Daoy (cell line): ENCODE data around the gene OR4Q3. TPM values are rescaled to one million over a fixed set of nuclear protein-coding genes. Genes with fewer than 3 reads are reported as not detected.
"Not testable (repeated sequence)": the region's sequence is repeated elsewhere in the genome, so short reads cannot be mapped to it uniquely, and the experiment has no call there.

Source experiments
- DNase-seq: peaks from one replicate; pipeline ENCODE4 v3.0.0-alpha.2; 2015; ENCODE audit warnings: low read depth
- total RNA-seq: library from RNA; depleted of rRNA; stranded (reverse); fragments of >200 nt; shearing (Covaris generic); gene quantifications from 2 replicates; pipeline ENCODE4 v1.2.3, GENCODE V29; 2014; rRNA removed

The OR4Q3 gene
- total RNA-seq, result not detected in 2 replicates

DNA sequence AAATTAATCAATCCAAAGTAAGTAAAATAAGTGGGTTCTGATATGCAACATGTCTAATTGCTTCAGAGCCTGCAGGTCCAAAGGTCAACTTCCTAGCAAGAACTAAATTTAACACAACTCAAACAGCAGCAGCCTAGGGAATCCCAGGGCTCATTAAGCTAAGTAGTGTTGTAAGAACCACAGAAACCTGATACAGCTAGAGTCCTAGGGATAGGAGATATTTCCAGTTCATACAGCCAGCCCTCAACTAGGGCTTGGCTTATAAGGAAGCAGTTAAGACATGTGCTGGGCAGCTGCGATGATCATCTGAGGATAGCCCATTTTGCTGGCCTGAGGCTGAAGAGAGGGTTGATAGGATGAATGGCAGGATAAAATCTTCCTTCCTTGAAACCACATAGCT, at the start of gene OR4Q3:
Gene OR4Q3, plus strand, starts transcription at position 316 of the 400 bp plus-strand sequence.
- peak; percentile 37 for DNase-seq

DNA sequence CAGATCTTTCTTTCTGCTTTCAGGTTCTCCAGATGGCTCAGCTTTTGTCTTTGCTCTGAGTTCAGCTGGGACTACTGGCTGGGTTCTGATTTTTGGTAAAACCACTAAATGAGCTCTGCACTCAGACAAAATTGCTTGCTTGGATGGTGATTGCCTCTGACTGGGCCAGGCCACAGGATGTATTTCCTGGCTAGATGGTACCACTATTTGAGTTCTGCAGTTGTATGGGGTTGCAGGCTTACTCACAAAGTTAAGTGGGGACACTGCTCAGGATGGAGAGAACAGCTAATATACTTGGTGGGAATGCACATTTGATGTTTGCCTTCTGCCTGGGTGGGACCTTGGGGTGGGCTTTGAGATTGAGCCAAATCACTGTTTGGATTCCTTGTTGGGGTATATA, 14.0 kb upstream of the OR4Q3 start:
- DNase-seq, result no peak

GRCh38 chr14:19729763-19730162, 13.6 kb upstream of the OR4Q3 start:
- no peak for DNase-seq

GRCh38 chr14:19733893-19734292, 9.5 kb upstream of the OR4Q3 start:
- DNase-seq, result not testable (repeated sequence)

GRCh38 chr14:19752316-19752715, 8.9 kb downstream of the OR4Q3 start:
- not testable (repeated sequence) for DNase-seq

DNA sequence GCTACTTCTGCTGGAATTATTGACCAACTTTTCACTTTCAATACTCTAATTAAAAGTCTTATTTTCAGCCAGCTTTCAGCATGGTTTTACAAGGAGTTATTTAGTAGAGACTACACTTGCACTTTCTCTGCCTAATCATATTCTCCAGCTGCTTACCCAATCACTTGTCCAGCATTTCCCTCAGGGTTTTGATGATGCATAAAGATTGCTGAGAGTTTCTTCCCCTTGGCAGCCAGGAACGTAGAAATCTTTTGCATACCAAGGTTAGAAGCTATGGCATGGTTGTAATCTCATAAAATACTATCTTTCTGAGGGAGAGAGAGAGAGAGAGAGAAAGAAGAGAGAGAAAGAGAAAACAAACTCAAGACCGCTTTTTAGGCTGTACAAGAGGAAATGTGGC, 10.8 kb downstream of the OR4Q3 start:
- no peak for DNase-seq

DNA sequence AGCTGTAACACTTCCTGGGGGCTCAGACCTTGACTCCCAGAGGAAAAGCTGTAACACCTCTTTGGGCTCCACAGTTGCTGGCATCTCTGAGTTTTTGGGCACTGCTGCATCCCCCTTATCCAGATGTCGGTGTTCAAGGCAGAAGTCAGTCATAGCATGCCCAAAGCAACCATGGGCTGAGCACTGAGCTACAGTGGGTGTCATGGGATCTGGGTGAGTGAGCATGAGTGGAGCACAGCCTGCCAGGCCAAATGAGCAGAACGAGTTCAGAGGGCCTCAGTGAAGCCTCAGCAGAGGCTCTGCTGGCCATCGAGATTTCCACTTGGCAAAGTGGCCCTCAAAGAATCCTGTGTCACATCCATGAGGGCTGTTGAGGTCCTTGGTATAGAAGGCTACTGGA, 28.1 kb downstream of the OR4Q3 start:
- DNase-seq, result not testable (repeated sequence)

DNA sequence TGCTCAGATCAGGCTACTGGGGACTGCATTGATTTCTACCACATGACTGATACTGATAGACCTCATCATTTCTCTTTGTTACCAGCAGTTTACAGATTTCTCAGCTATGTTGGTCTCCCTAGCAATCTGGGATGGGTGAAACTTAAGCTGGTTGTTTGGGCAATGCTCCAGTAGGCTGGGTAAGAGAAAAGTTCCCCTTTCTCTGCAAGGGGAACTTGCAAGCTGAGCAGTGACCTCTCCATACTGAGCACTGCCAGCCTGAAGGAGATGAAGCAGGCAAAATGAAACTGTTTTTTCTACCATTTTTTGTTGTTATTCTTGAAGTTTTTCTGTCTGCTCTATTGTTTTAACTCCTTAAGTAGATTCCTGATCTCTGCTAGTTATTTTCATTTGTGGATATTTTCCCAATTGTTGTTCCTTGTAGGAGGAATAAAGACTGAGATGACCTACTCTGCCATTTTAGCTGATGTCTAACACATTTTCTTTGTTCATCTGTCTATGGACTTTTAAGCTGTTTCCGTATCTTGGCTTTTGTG, 28.6 kb downstream of the OR4Q3 start:
- no peak for DNase-seq

- not testable (repeated sequence) for DNase-seq
Observed at GRCh38 chr14:19772454-19772853, 29.1 kb downstream of the OR4Q3 start.

GRCh38 chr14:19773204-19773603, 29.8 kb downstream of the OR4Q3 start, which contains the start of gene OR4M1:
Gene OR4M1, plus strand, starts transcription at chr14:19773504. Its CDS starts 6,819 bp downstream, at chr14:19780323.
- DNase-seq, result not testable (repeated sequence)

GRCh38 chr14:19775587-19775986, 32.2 kb downstream of the OR4Q3 start:
- DNase-seq, result no peak

- DNase-seq, result not testable (repeated sequence)
Observed at GRCh38 chr14:19785848-19786247, 42.5 kb downstream of the OR4Q3 start.

- not testable (repeated sequence) for DNase-seq
Observed at GRCh38 chr14:19787318-19787717, 43.9 kb downstream of the OR4Q3 start.

DNA sequence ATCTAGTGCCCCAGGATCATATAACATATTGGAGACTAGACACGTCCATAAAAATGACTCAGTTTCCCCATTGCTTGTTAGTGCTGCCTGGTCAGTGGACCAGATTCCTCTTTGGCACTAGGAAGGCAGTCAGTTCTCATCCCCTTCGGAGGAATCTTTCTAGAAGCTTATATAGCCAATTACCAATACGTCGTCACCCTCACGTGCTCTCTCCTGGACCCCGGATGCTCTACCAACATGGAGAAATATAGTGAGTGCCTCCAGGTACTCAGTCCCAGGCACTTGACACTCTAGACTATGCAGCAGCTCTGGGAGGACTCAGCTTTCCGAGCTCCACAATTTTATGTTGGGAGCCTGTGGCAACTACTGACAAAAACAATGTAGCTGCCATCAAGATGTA, 44.8 kb downstream of the OR4Q3 start:
- not testable (repeated sequence) for DNase-seq

DNA sequence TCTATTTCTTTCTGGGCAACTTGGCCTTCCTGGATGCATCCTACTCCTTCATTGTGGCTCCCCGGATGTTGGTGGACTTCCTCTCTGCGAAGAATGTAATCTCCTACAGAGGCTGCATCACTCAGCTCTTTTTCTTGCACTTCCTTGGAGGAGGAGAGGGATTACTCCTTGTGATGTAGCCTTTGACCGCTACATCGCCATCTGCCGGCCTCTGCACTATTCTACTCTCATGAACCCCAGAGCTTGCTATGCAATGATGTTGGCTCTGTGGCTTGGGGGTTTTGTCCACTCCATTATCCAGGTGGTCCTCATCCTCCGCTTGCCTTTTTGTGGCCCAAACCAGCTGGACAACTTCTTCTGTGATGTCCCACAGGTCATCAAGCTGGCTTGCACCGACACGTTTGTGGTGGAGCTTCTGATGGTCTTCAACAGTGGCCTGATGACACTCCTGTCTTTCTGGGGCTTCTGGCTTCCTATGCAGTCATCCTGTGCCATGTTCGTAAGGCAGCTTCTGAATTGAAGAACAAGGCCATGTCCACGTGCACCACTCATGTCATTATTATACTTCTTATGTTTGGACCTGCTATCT, 53.2 kb downstream of the OR4Q3 start:
- DNase-seq, result not testable (repeated sequence)

Other genes with a start within 250 kb of the OR4Q3 start
- not detected in 2 replicates for gene OR11H2, start 29.7 kb upstream of the OR4Q3 start, total RNA-seq
- not detected in 2 replicates for gene OR4M1, start 29.9 kb downstream of the OR4Q3 start, total RNA-seq
- not detected in 2 replicates for gene OR4N2, start 60.2 kb downstream of the OR4Q3 start, total RNA-seq
- gene OR4K2, start 131.6 kb downstream of the OR4Q3 start, total RNA-seq, result not detected in 2 replicates
- not detected in 2 replicates for gene OR4K5, start 177.0 kb downstream of the OR4Q3 start, total RNA-seq
- gene OR4K1, start 187.3 kb downstream of the OR4Q3 start, total RNA-seq, result not detected in 2 replicates
- not detected in 2 replicates for gene OR4K15, start 232.0 kb downstream of the OR4Q3 start, total RNA-seq